Endometrium (tissue), 2 donors: ENCODE measurements around the gene PIEZO1.

Source experiments
- FAIRE-seq: peaks from 2 replicates; lab custom pipeline; 2012; peaks lifted over from hg19 to GRCh38; lab: Jason Lieb, UNC
- donor health status: control.
- donor health status: control.

Gene PIEZO1

GRCh38 chr16:88815901-88816589 lies 31.0 kb upstream of the PIEZO1 start:
- no peak for FAIRE-seq

- no peak for FAIRE-seq
These were observed 30.2 kb upstream of the PIEZO1 start for GRCh38 chr16:88815227-88815626.

GRCh38 chr16:88814144-88814502 lies 29.1 kb upstream of the PIEZO1 start:
- FAIRE-seq, result no peak

GRCh38 chr16:88813269-88814143 lies 28.5 kb upstream of the PIEZO1 start:
- FAIRE-seq, result no peak

GRCh38 chr16:88812513-88813268 lies 27.7 kb upstream of the PIEZO1 start:
- no peak for FAIRE-seq

GRCh38 chr16:88811769-88812512 lies 26.9 kb upstream of the PIEZO1 start, which contains the start of gene APRT:
TSS of gene APRT (minus strand) at chr16:88811928. CDS start at chr16:88811899, 29 bp downstream.
- no peak for FAIRE-seq

GRCh38 chr16:88810912-88811768 lies 26.1 kb upstream of the PIEZO1 start:
- FAIRE-seq, result no peak

GRCh38 chr16:88810166-88810911 lies 25.3 kb upstream of the PIEZO1 start:
- FAIRE-seq, result no peak

GRCh38 chr16:88809676-88810165 lies 24.7 kb upstream of the PIEZO1 start:
- FAIRE-seq, result no peak

- no peak for FAIRE-seq
These were observed 24.2 kb upstream of the PIEZO1 start for GRCh38 chr16:88809068-88809675.

GRCh38 chr16:88807626-88808453 lies 22.8 kb upstream of the PIEZO1 start:
- no peak for FAIRE-seq

- no peak for FAIRE-seq
These were observed 22.2 kb upstream of the PIEZO1 start for GRCh38 chr16:88807142-88807625.

- FAIRE-seq, result no peak
These were observed 21.6 kb upstream of the PIEZO1 start for GRCh38 chr16:88806491-88807111.

GRCh38 chr16:88805887-88806393 lies 20.9 kb upstream of the PIEZO1 start:
- no peak for FAIRE-seq

- no peak for FAIRE-seq
These were observed 20.3 kb upstream of the PIEZO1 start for GRCh38 chr16:88805340-88805715.

GRCh38 chr16:88804552-88805339 lies 19.7 kb upstream of the PIEZO1 start:
- FAIRE-seq, result no peak

GRCh38 chr16:88804173-88804551 lies 19.1 kb upstream of the PIEZO1 start:
- no peak for FAIRE-seq
